ENCODE results near the gene ACSM2A.

DNA sequence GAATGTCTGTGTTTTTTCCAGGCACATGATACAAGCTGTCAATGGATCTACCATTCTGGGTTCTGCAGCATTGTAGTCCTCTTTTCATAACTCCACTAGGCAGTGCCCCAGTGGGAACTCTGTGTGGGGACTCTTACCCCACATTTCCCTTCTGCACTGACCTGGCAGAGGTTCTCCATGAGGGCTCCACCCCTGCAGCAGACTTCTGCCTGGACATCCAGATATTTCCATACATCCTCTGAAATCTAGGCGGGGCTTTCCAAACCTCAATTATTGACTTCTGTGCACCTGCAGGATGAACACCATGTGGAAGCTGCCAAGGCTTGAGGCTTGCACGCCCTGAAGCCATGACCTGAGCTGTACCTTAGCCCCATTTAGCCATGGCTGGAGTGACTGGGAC, 56.0 kb downstream of the ACSM2A start:
- TF ChIP-seq POLR2A (IDR thresholded peaks at IDR 0.05; ENCODE audit: low read depth, low read length) (no peak), POLR2AphosphoS5 (IDR thresholded peaks at IDR 0.05; ENCODE audit: low read depth, low read length) (no peak)

All from GM12892 (cell line).